ENCODE results near the gene DDX54.
A peak's percentile ranks its signal among the peaks of the same experiment; 100 is the strongest.

The DDX54 gene

DNA sequence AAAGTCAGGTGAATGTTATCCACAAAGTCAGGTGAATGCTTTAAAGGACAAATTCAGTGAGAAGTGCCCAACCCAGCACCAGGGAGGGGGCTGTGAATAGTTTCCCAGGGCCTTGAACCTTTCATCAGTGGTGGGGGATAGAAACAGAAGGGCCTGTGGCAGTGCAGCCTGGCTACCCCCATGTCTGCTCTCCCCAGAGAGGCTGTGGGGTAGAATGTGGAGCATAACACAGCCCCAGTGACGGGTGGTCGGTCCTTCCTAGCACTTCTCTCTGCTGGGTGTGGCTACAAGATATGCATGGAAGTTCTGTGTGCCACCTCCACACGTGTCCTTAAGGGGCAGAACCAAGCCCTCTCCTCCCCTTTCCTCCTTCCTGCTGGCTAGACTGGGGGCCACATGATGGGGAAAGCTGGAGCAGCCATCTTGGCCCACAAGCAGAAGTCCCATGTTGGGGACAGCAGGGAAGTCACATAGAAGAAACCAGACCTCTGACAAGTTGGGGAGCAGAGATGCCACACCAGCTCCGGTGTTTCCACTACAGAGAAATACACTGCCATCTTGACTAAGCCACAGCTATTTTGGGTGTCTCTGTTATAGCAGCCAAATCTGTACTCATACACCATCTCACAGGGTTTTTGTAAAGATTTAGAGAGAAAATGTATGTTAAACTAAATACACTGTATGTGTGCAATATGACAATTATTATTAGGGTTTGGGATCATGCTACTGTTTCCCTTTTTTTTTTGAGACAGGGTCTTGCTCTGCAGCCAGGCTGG, 17.2 kb upstream of the DDX54 start:
- DNase-seq: no peak
- no peak overlapping the region for H3K4me2 ChIP-seq (ENCODE audit: low read length, poor library complexity, severe bottlenecking)
- H3K18ac ChIP-seq (ENCODE audit: low read depth in 1 of 2, low read length in 2 of 2): peak overlapping the region in 1 of 2 experiments; percentile 30
- no peak overlapping the region for H2AFZ ChIP-seq (ENCODE audit: low read depth, low read length)
- H3K14ac ChIP-seq (ENCODE audit: low read length in 2 of 2): no peak overlapping the region
- no peak overlapping the region for H2BK5ac ChIP-seq (ENCODE audit: low read depth, low read length, poor library complexity, severe bottlenecking)
- no peak overlapping the region for H3K23ac ChIP-seq (ENCODE audit: low read length in 2 of 2)
- no peak overlapping the region for H3K4me3 ChIP-seq (ENCODE audit: insufficient read depth in 1 of 2, low read depth in 1 of 2, low read length in 2 of 2)
- no peak overlapping the region for H2AK5ac ChIP-seq (ENCODE audit: low read length, severe bottlenecking)
- peak overlapping the region; percentile 18 for H4K91ac ChIP-seq (ENCODE audit: low read length)
- no peaks in the 10 kb centered on the region for H3K9me3 ChIP-seq (ENCODE audit: control insufficient read depth, low read length)
- no peaks in the 10 kb centered on the region for H3K27me3 ChIP-seq (ENCODE audit: control insufficient read depth in 1 of 2, insufficient read depth in 1 of 2, low read length in 2 of 2)
- no peak overlapping the region for H3K27ac ChIP-seq (ENCODE audit: low read length, poor library complexity, severe bottlenecking)
- H2BK120ac ChIP-seq (ENCODE audit: low read depth, low read length): no peak overlapping the region
- peaks cover 12% of the 10 kb centered on the region for H3K4me1 ChIP-seq (ENCODE audit: control insufficient read depth, insufficient read depth, low read depth, low read length)
- H3K79me1 ChIP-seq (replicated peaks; ENCODE audit: low read length, poor library complexity, severe bottlenecking): no peaks in the 10 kb centered on the region
- no peak overlapping the region for H3K4ac ChIP-seq (ENCODE audit: low read depth in 1 of 2, low read length in 2 of 2)
- peaks cover 0 to 4% of the 10 kb centered on the region in 2 experiments for H3K36me3 ChIP-seq (ENCODE audit: control insufficient read depth in 1 of 2, insufficient read depth in 2 of 2, low read depth in 1 of 2, low read length in 2 of 2)
- no peak overlapping the region for H2BK15ac ChIP-seq (ENCODE audit: low read depth, poor library complexity, severe bottlenecking)
- peak overlapping the region in 1 of 2 experiments; percentile 45 for H2BK12ac ChIP-seq (ENCODE audit: low read length in 2 of 2)
- 76% methylated on average over 3 of the region's 4 CpGs for WGBS
- no peak overlapping the region for H4K8ac ChIP-seq (ENCODE audit: low read length)
- no peak overlapping the region for H3K9ac ChIP-seq (ENCODE audit: low read length)

DNA sequence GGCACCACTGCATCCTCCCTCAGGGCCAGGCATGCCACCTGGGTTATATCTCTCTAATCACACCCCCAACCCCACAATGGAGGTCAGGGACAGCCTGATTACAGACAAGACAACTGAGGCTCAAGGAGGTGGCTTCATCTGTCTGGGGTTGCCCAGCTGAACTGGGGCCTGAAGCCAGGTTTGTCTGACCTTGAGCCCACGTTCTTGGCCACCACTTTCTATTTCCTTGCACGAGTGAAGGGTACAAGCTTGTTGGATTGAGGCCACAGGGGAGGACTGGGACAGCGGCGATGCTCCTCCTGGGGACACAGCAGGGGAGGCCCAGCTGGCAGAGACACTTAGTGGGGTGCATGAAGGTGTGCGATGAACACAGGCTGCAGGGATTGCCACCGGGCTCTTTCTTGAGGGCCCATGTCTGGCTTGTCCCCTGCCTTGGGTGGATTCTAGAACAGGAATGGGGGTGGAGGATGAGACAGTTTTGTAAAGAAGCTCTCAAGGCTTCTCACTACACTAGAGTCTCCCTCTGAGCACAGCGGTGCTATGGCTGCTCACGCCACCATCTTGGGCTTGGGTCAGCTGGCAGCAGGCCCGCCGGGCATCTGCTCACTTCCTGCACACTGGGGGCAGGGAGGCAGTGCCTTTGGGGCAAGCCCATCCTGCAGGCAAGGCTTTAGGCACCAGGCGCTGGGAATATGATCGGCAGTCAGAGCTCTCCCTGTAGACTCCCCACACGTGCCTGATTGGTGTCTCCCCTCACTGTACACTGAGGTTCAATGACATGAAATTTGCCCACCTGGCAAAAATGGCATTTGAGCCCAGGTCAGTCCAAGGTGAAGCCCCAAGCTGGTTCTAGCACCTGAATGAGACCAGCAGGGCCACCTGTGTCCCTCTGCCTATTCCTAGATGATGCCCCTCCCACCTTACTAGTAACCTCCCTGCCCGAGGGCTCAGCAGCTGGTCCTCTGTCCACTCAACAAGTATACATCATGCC, 16.2 kb upstream of the DDX54 start:
- Histone ChIP-seq H2AFZ (ENCODE audit: low read depth, low read length) (no peak overlapping the region), H3K9ac (ENCODE audit: low read length) (no peak overlapping the region), H2BK12ac (ENCODE audit: low read length in 2 of 2) (peak overlapping the region; percentile 23 to 45), H4K8ac (ENCODE audit: low read length) (peak overlapping the region; percentile 30), H3K9me3 (ENCODE audit: control insufficient read depth, low read length) (no peaks in the 10 kb centered on the region), H3K18ac (ENCODE audit: low read depth in 1 of 2, low read length in 2 of 2) (no peak overlapping the region), H3K14ac (ENCODE audit: low read length in 2 of 2) (no peak overlapping the region), H3K36me3 (ENCODE audit: control insufficient read depth in 1 of 2, insufficient read depth in 2 of 2, low read depth in 1 of 2, low read length in 2 of 2) (peaks cover 0 to 7% of the 10 kb centered on the region in 2 experiments), H4K91ac (ENCODE audit: low read length) (no peak overlapping the region), H2BK120ac (ENCODE audit: low read depth, low read length) (no peak overlapping the region), H3K4me2 (ENCODE audit: low read length, poor library complexity, severe bottlenecking) (no peak overlapping the region), H3K27ac (ENCODE audit: low read length, poor library complexity, severe bottlenecking) (no peak overlapping the region), H3K23ac (ENCODE audit: low read length in 2 of 2) (no peak overlapping the region), H2AK5ac (ENCODE audit: low read length, severe bottlenecking) (peak overlapping the region; percentile 37), H3K4me1 (ENCODE audit: control insufficient read depth, insufficient read depth, low read depth, low read length) (peaks cover 18% of the 10 kb centered on the region), H3K4me3 (ENCODE audit: insufficient read depth in 1 of 2, low read depth in 1 of 2, low read length in 2 of 2) (no peak overlapping the region), H3K4ac (ENCODE audit: low read depth in 1 of 2, low read length in 2 of 2) (no peak overlapping the region), H2BK15ac (ENCODE audit: low read depth, poor library complexity, severe bottlenecking) (no peak overlapping the region), H3K27me3 (ENCODE audit: control insufficient read depth in 1 of 2, insufficient read depth in 1 of 2, low read length in 2 of 2) (no peaks in the 10 kb centered on the region), H3K79me1 (replicated peaks; ENCODE audit: low read length, poor library complexity, severe bottlenecking) (peaks cover 3% of the 10 kb centered on the region), H2BK5ac (ENCODE audit: low read depth, low read length, poor library complexity, severe bottlenecking) (no peak overlapping the region)
- WGBS: 95% methylated on average over 14 of the region's 14 CpGs
- no peak for DNase-seq

DNA sequence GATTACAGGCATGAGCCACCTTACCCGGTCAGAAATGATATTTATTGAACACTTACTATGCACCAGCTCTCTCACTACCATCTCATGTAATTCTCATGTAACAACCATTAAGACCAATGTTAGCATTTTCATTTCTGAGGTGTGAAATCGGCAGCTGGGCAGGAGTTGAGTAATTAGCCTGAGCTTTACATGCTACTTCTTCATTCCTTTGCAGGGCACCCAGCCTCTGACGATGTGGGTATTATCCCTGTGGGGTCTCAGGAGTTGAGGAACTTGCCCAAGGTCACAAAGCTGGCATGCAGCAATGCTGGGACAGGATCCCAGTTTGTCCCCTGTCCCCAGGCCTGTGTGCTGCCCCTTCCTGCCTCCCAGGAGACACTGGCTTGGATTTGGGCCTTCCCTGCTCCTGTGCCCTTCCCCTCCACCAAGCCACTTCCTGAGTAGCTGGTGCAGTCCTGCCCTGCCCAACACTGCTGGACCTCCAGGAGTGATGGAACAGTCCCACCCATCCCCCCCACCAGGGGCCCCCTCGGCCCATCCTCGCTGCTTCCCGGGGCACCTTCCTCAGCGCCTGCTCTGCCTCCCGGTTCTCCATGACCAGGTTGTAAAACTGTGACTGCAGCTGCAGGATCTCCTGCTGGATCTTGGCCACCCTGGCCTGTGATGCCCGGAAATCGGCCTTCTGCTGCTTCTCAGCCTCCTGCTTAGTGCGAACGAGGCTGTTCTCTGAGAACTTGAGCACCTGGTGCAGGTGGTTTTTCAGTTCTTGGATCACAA, 14.9 kb upstream of the DDX54 start:
- H3K27me3 ChIP-seq (ENCODE audit: control insufficient read depth in 1 of 2, insufficient read depth in 1 of 2, low read length in 2 of 2): no peaks in the 10 kb centered on the region
- H3K4me1 ChIP-seq (ENCODE audit: control insufficient read depth, insufficient read depth, low read depth, low read length): peaks cover 26% of the 10 kb centered on the region
- peak overlapping the region; percentile 70 for H4K91ac ChIP-seq (ENCODE audit: low read length)
- H2BK12ac ChIP-seq (ENCODE audit: low read length in 2 of 2): no peak overlapping the region
- H3K4ac ChIP-seq (ENCODE audit: low read depth in 1 of 2, low read length in 2 of 2): peak overlapping the region in 1 of 2 experiments; percentile 49
- H2BK15ac ChIP-seq (ENCODE audit: low read depth, poor library complexity, severe bottlenecking): no peak overlapping the region
- peaks cover 4% of the 10 kb centered on the region for H3K79me1 ChIP-seq (replicated peaks; ENCODE audit: low read length, poor library complexity, severe bottlenecking)
- no peak overlapping the region for H3K4me2 ChIP-seq (ENCODE audit: low read length, poor library complexity, severe bottlenecking)
- no peak overlapping the region for H3K9ac ChIP-seq (ENCODE audit: low read length)
- DNase-seq: no peak
- H2AFZ ChIP-seq (ENCODE audit: low read depth, low read length): no peak overlapping the region
- H3K4me3 ChIP-seq (ENCODE audit: insufficient read depth in 1 of 2, low read depth in 1 of 2, low read length in 2 of 2): no peak overlapping the region
- H3K9me3 ChIP-seq (ENCODE audit: control insufficient read depth, low read length): no peaks in the 10 kb centered on the region
- peak overlapping the region in 1 of 2 experiments; percentile 35 for H3K23ac ChIP-seq (ENCODE audit: low read length in 2 of 2)
- H2BK120ac ChIP-seq (ENCODE audit: low read depth, low read length): no peak overlapping the region
- peak overlapping the region; percentile 27 for H4K8ac ChIP-seq (ENCODE audit: low read length)
- H3K27ac ChIP-seq (ENCODE audit: low read length, poor library complexity, severe bottlenecking): no peak overlapping the region
- H2AK5ac ChIP-seq (ENCODE audit: low read length, severe bottlenecking): peak overlapping the region; percentile 61
- 87% methylated on average over 12 of the region's 12 CpGs for WGBS
- no peak overlapping the region for H2BK5ac ChIP-seq (ENCODE audit: low read depth, low read length, poor library complexity, severe bottlenecking)
- H3K14ac ChIP-seq (ENCODE audit: low read length in 2 of 2): peak overlapping the region in 1 of 2 experiments; percentile 38
- H3K36me3 ChIP-seq (ENCODE audit: control insufficient read depth in 1 of 2, insufficient read depth in 2 of 2, low read depth in 1 of 2, low read length in 2 of 2): peaks cover 0 to 8% of the 10 kb centered on the region in 2 experiments
- H3K18ac ChIP-seq (ENCODE audit: low read depth in 1 of 2, low read length in 2 of 2): peak overlapping the region in 1 of 2 experiments; percentile 60

Measured in mesenchymal stem cell (in vitro differentiated cells and primary cell).